ENCODE data around the gene CLEC18A.

The CLEC18A gene

DNA sequence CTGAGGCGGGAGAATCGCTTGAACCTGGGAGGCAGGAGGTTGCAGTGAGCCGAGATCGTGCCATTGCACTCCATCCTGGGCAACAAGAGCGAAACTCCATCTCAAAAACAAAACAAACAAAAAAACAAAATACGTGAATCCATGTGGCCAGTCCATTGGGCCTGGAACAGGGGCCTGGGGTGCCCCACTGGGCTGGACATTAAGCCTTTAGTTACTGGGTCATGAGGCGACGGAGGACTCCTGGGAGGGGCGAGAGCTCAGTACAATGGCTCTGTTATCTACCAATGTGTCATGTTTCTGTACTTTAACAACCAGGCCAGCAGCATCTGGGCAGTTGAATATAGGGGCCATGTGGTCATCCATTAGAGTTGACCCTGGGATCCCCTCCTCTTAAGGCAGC is 18.9 kb upstream of the CLEC18A start:
- no peak for DNase-seq (ENCODE audit: low read depth)
- TF ChIP-seq MYC (IDR thresholded peaks at IDR 0.05; ENCODE audit: low read depth, low read length) (no peak), POLR2A (IDR thresholded peaks at IDR 0.05; ENCODE audit: extremely low read depth, insufficient read length) (no peak)
- TF ChIP-seq, protein P1, sequence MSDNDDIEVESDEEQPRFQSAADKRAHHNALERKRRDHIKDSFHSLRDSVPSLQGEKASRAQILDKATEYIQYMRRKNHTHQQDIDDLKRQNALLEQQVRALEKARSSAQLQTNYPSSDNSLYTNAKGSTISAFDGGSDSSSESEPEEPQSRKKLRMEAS (IDR thresholded peaks at IDR 0.05; ENCODE audit: low read depth, low read length) = peak; percentile 49; the same call in 1 of the 2 replicates
- H3K4me3 ChIP-seq (ENCODE audit: low read depth, low read length) = peak overlapping the region; percentile 3

DNA sequence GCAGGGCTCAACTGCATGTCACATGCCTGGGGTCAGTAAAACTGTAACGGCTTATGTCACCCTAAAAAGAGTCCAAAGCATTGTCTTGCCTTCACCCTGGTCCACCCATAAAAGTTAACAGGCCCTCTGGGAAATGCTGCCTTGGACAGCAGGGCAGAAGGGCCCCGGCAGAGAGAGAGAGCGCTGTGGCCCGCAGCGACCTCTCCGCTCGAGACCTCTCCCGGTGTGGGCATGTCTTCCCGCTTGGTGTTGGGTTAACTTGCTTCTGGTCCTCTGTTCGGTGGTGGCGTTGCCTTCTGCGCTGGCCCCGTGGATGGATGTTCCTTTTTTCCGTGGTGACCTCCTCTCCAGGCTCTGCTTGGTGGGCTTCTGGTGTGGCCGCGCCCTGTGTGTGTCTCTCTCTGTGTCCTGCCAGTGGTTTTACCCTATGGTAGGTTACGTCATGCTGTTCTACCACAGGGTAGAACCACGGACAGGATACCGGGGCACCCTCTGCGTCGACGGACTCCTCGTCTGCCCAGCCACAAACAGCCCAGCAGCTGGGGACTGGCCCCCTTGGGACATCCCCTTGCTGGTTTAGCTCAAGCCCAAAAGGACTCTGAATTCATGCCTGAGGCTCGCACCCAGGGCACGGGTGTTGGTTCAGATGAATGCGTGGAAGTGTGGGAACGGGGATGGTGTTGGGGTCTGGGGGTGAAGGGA is 18.3 kb upstream of the CLEC18A start:
- H3K4me3 ChIP-seq (ENCODE audit: low read depth, low read length) = peak overlapping the region; percentile 3
- no peak for TF ChIP-seq MYC (IDR thresholded peaks at IDR 0.05; ENCODE audit: low read depth, low read length)
- DNase-seq (ENCODE audit: low read depth) = peak; percentile 89

DNA sequence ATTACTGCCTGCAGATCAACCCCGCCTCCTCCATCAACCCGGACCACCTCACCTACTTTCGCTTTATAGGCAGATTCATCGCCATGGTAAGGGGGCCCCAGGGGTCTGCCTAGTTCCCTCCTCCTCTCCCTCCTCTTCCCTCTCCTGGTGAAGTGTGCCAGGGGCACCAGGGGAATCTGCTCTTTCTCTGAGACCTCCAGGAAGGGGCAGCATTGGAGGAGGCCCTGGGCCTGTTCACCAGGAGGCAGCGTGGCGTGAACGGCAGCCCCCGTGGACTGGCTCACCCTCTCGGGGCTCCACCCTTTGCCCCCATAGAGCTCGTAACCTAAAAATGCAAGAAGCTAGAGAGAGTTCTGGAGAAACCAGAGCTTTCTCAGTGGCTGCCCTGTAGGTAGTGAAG is 17.1 kb upstream of the CLEC18A start:
- no peak for DNase-seq (ENCODE audit: low read depth)
- no peak for TF ChIP-seq MYC (IDR thresholded peaks at IDR 0.05; ENCODE audit: low read depth, low read length)
- no peak overlapping the region for H3K4me3 ChIP-seq (ENCODE audit: low read depth, low read length)

DNA sequence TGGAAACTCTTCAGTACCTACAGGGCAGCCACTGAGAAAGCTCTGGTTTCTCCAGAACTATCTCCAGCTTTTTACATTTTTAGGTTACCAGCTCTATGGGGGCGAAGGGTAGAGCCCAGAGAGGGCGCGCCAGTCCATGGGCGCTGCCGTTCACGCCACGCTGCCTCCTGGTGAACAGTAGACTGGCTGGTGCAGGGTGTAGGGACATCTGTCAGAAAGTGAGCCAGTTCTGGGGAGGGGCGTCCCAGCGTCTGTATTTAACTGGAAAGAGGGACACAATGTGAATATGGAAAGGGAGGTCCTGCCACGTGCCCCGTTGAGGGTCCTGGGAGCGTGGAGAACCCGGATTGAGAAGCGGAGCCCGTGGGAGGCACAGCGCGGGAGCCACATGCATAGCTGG is 16.4 kb upstream of the CLEC18A start:
- DNase-seq (ENCODE audit: low read depth) = no peak
- TF ChIP-seq, protein P2, sequence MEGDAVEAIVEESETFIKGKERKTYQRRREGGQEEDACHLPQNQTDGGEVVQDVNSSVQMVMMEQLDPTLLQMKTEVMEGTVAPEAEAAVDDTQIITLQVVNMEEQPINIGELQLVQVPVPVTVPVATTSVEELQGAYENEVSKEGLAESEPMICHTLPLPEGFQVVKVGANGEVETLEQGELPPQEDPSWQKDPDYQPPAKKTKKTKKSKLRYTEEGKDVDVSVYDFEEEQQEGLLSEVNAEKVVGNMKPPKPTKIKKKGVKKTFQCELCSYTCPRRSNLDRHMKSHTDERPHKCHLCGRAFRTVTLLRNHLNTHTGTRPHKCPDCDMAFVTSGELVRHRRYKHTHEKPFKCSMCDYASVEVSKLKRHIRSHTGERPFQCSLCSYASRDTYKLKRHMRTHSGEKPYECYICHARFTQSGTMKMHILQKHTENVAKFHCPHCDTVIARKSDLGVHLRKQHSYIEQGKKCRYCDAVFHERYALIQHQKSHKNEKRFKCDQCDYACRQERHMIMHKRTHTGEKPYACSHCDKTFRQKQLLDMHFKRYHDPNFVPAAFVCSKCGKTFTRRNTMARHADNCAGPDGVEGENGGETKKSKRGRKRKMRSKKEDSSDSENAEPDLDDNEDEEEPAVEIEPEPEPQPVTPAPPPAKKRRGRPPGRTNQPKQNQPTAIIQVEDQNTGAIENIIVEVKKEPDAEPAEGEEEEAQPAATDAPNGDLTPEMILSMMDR (IDR thresholded peaks at IDR 0.05; ENCODE audit: low read depth, low read length) = no peak
- TF ChIP-seq, protein P1 (IDR thresholded peaks at IDR 0.05; ENCODE audit: low read depth, low read length) = no peak
- TF ChIP-seq POLR2A (IDR thresholded peaks at IDR 0.05; ENCODE audit: extremely low read depth, insufficient read length) = no peak
- TF ChIP-seq MYC (IDR thresholded peaks at IDR 0.05; ENCODE audit: low read depth, low read length) = no peak
- no peak overlapping the region for H3K4me3 ChIP-seq (ENCODE audit: low read depth, low read length)

DNA sequence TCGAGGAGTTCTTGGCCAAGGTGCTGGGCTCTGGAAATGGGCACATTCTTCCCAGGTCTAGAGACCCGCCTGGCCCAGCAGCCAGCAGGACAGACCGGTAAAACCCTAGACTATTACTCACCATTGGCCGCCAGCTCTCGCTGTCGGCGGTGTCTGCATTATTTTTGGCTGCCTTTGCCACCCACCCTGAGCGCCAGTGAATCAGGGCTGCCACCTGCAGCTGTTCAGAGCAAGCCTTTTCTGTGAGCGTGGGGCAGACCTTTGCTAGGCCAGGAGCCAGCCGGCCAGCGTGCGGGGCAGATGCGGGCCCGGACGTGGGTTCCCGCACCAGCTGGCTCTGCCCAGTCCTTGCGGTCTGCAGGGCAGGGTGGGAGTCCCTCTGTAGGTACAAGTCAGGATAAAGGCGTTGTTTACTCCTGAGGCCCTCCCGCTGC is 15.8 kb upstream of the CLEC18A start:
- no peak overlapping the region for H3K4me3 ChIP-seq (ENCODE audit: low read depth, low read length)
- DNase-seq (ENCODE audit: low read depth) = no peak
- TF ChIP-seq POLR2A (IDR thresholded peaks at IDR 0.05; ENCODE audit: extremely low read depth, insufficient read length) (no peak), MYC (IDR thresholded peaks at IDR 0.05; ENCODE audit: low read depth, low read length) (no peak)
- TF ChIP-seq, protein P1 (IDR thresholded peaks at IDR 0.05; ENCODE audit: low read depth, low read length) = no peak
- TF ChIP-seq, protein P2 (IDR thresholded peaks at IDR 0.05; ENCODE audit: low read depth, low read length) = no peak

DNA sequence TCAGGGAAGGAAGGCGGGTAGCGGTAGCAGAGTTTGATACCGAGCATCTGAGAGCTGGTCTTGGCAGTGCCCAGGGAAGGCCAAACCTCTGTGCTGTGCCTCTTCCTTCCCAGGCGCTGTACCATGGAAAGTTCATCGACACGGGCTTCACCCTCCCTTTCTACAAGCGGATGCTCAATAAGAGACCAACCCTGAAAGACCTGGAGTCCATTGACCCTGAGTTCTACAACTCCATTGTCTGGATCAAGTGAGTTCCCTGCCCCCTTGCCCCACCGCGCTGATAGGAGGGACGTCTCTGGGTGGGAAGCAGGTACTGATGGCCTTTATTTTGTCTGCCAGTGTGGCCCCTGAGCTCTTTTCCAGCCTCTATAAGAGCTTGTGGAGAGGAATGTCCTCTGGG is 15.4 kb upstream of the CLEC18A start:
- DNase-seq (ENCODE audit: low read depth) = no peak
- TF ChIP-seq, protein P2 (IDR thresholded peaks at IDR 0.05; ENCODE audit: low read depth, low read length) = no peak
- TF ChIP-seq MYC (IDR thresholded peaks at IDR 0.05; ENCODE audit: low read depth, low read length) (no peak), POLR2A (IDR thresholded peaks at IDR 0.05; ENCODE audit: extremely low read depth, insufficient read length) (no peak)
- TF ChIP-seq, protein P1 (IDR thresholded peaks at IDR 0.05; ENCODE audit: low read depth, low read length) = no peak
- no peak overlapping the region for H3K4me3 ChIP-seq (ENCODE audit: low read depth, low read length)

DNA sequence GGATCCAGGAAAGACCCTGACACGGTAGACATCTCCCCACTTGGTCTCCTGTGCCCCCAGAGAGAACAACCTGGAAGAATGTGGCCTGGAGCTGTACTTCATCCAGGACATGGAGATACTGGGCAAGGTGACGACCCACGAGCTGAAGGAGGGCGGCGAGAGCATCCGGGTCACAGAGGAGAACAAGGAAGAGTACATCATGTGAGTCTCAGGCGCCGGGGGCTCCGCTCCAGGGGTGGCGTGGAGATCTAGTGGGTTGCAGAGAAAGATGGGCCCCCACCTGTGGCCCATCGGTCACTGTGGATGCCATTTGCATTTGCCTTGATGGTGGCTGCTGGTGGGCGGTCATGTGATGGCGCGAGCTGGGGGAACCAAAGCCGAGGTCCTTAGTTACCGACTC is 14.9 kb upstream of the CLEC18A start:
- DNase-seq (ENCODE audit: low read depth) = no peak
- no peak overlapping the region for H3K4me3 ChIP-seq (ENCODE audit: low read depth, low read length)
- TF ChIP-seq, protein P1 (IDR thresholded peaks at IDR 0.05; ENCODE audit: low read depth, low read length) = no peak
- no peak for TF ChIP-seq MYC (IDR thresholded peaks at IDR 0.05; ENCODE audit: low read depth, low read length)
- no peak for TF ChIP-seq POLR2A (IDR thresholded peaks at IDR 0.05; ENCODE audit: extremely low read depth, insufficient read length)
- TF ChIP-seq, protein P2 (IDR thresholded peaks at IDR 0.05; ENCODE audit: low read depth, low read length) = no peak

Data from NB4 (cell line).